Measurements from ENCODE around the gene MLXIPL. TPM values are rescaled to one million over a fixed set of nuclear protein-coding genes. Genes with fewer than 3 reads are reported as not detected.
A peak's percentile ranks its signal among the peaks of the same experiment; 100 is the strongest.
"Not testable (repeated sequence)": the region's sequence is repeated elsewhere in the genome, so short reads cannot be mapped to it uniquely, and the experiment has no call there.

The MLXIPL gene
- total RNA-seq, 2 experiments from 2014 or later, result not detected

GRCh38 chr7:73631558-73631957 is 7.2 kb upstream of the MLXIPL start:
- Mint-ChIP-seq H3K27me3 (peaks cover 55% of the 10 kb centered on the region), H3K4me1 (no peaks in the 10 kb centered on the region), H3K36me3 (no peaks in the 10 kb centered on the region), H3K27ac (no peak overlapping the region), H3K4me3 (no peak overlapping the region), H3K9me3 (no peaks in the 10 kb centered on the region)
- ATAC-seq (ENCODE audit: low read depth) (no peak), DNase-seq (no peak)
- POLR2A ChIA-PET, result interaction anchor here (1.1 kb wide), 1 partner anchor 37 kb away, joined by 3 read pairs; no protein-coding TSS in a partner anchor

- Mint-ChIP-seq H3K27ac (no peak overlapping the region), H3K27me3 (peaks cover 66% of the 10 kb centered on the region), H3K4me1 (no peaks in the 10 kb centered on the region), H3K4me3 (no peak overlapping the region), H3K9me3 (no peaks in the 10 kb centered on the region), H3K36me3 (no peaks in the 10 kb centered on the region)
- ATAC-seq (ENCODE audit: low read depth) (no peak), DNase-seq (no peak)
- POLR2A ChIA-PET, result no interaction called here
Observed at GRCh38 chr7:73628504-73628903, 4.2 kb upstream of the MLXIPL start.

- Mint-ChIP-seq H3K4me1 (peaks cover 1% of the 10 kb centered on the region), H3K36me3 (no peaks in the 10 kb centered on the region), H3K27me3 (peaks cover 73% of the 10 kb centered on the region), H3K4me3 (no peak overlapping the region), H3K27ac (no peak overlapping the region), H3K9me3 (no peaks in the 10 kb centered on the region)
- no peak for DNase-seq
- ATAC-seq (ENCODE audit: low read depth), result no peak
- POLR2A ChIA-PET, result no interaction called here
Observed at GRCh38 chr7:73626814-73627213, 2.5 kb upstream of the MLXIPL start.

GRCh38 chr7:73625276-73625675 is 954 bp upstream of the MLXIPL start:
- no peak overlapping the region for H3K4me3 Mint-ChIP-seq
- no peaks in the 10 kb centered on the region for H3K36me3 Mint-ChIP-seq
- no peaks in the 10 kb centered on the region for H3K9me3 Mint-ChIP-seq
- ATAC-seq (ENCODE audit: low read depth) (no peak), DNase-seq (no peak)
- H3K27me3 Mint-ChIP-seq, result peaks cover 72% of the 10 kb centered on the region
- H3K4me1 Mint-ChIP-seq, result peaks cover 1% of the 10 kb centered on the region
- POLR2A ChIA-PET, result no interaction called here
- H3K27ac Mint-ChIP-seq, result no peak overlapping the region

GRCh38 chr7:73624669-73625001 is 313 bp upstream of the MLXIPL start:
- no peak for DNase-seq
- Mint-ChIP-seq H3K27me3 (peaks cover 76% of the 10 kb centered on the region), H3K9me3 (no peaks in the 10 kb centered on the region), H3K36me3 (no peaks in the 10 kb centered on the region), H3K4me3 (no peak overlapping the region), H3K27ac (no peak overlapping the region), H3K4me1 (peaks cover 1% of the 10 kb centered on the region)
- POLR2A ChIA-PET, result no interaction called here
- ATAC-seq (ENCODE audit: low read depth), result no peak

- Mint-ChIP-seq H3K4me1 (peaks cover 1% of the 10 kb centered on the region), H3K27ac (no peak overlapping the region), H3K4me3 (peak overlapping the region; percentile 28), H3K36me3 (no peaks in the 10 kb centered on the region), H3K9me3 (no peaks in the 10 kb centered on the region), H3K27me3 (peaks cover 66% of the 10 kb centered on the region)
- ATAC-seq (ENCODE audit: low read depth) (no peak), DNase-seq (no peak)
- POLR2A ChIA-PET, result no interaction called here
Observed at GRCh38 chr7:73622909-73623797, 1.2 kb downstream of the MLXIPL start.

GRCh38 chr7:73622527-73622908 is 1.8 kb downstream of the MLXIPL start:
- Mint-ChIP-seq H3K36me3 (no peaks in the 10 kb centered on the region), H3K27me3 (peaks cover 64% of the 10 kb centered on the region), H3K9me3 (no peaks in the 10 kb centered on the region), H3K27ac (no peak overlapping the region), H3K4me3 (no peak overlapping the region), H3K4me1 (peaks cover 1% of the 10 kb centered on the region)
- DNase-seq (no peak), ATAC-seq (ENCODE audit: low read depth) (no peak)
- POLR2A ChIA-PET, result no interaction called here

- DNase-seq, result no peak
- no peak overlapping the region for H3K4me3 Mint-ChIP-seq
- no peak overlapping the region for H3K27ac Mint-ChIP-seq
- H3K27me3 Mint-ChIP-seq, result peaks cover 55% of the 10 kb centered on the region
- peaks cover 1% of the 10 kb centered on the region for H3K4me1 Mint-ChIP-seq
- H3K36me3 Mint-ChIP-seq, result no peaks in the 10 kb centered on the region
- POLR2A ChIA-PET, result no interaction called here
- no peak for ATAC-seq (ENCODE audit: low read depth)
- no peaks in the 10 kb centered on the region for H3K9me3 Mint-ChIP-seq
Observed at GRCh38 chr7:73621168-73622063, 2.9 kb downstream of the MLXIPL start.

- DNase-seq, H3K4me3 Mint-ChIP-seq, POLR2A ChIA-PET: not testable (repeated sequence)
Observed at GRCh38 chr7:73619394-73619793, 4.9 kb downstream of the MLXIPL start.

GRCh38 chr7:73618538-73618937 is 5.8 kb downstream of the MLXIPL start:
- Mint-ChIP-seq H3K27me3 (peaks cover 45% of the 10 kb centered on the region), H3K4me3 (no peak overlapping the region), H3K4me1 (peaks cover 1% of the 10 kb centered on the region), H3K36me3 (no peaks in the 10 kb centered on the region), H3K27ac (no peak overlapping the region), H3K9me3 (no peaks in the 10 kb centered on the region)
- DNase-seq (no peak), ATAC-seq (ENCODE audit: low read depth) (no peak)
- POLR2A ChIA-PET, result no interaction called here

More at GRCh38 chr7:73619394-73619793, 4.9 kb downstream of the MLXIPL start:
- H3K27ac Mint-ChIP-seq; H3K36me3 Mint-ChIP-seq; H3K4me1 Mint-ChIP-seq; H3K9me3 Mint-ChIP-seq; ATAC-seq (ENCODE audit: low read depth): not testable (repeated sequence)
- peaks cover 41% of the 10 kb centered on the region for H3K27me3 Mint-ChIP-seq

- H3K4me3 Mint-ChIP-seq; H3K4me1 Mint-ChIP-seq; POLR2A ChIA-PET; H3K36me3 Mint-ChIP-seq; H3K27ac Mint-ChIP-seq; DNase-seq; H3K9me3 Mint-ChIP-seq; ATAC-seq (ENCODE audit: low read depth): not testable (repeated sequence)
- peaks cover 46% of the 10 kb centered on the region for H3K27me3 Mint-ChIP-seq
Observed at GRCh38 chr7:73617520-73617919, 6.8 kb downstream of the MLXIPL start.

- Mint-ChIP-seq H3K4me3 (no peak overlapping the region), H3K27ac (no peak overlapping the region), H3K36me3 (no peaks in the 10 kb centered on the region), H3K27me3 (peaks cover 42% of the 10 kb centered on the region), H3K4me1 (no peaks in the 10 kb centered on the region), H3K9me3 (no peaks in the 10 kb centered on the region)
- DNase-seq, result no peak
- POLR2A ChIA-PET, result interaction anchor here (0.5 to 0.6 kb wide), 2 partner anchors 20 to 96 kb away, joined by 3 to 4 read pairs; no protein-coding TSS in a partner anchor
- ATAC-seq (ENCODE audit: low read depth), result no peak
Observed at GRCh38 chr7:73615886-73616285, 8.4 kb downstream of the MLXIPL start.

GRCh38 chr7:73614937-73615336 is 9.4 kb downstream of the MLXIPL start:
- DNase-seq; H3K27ac Mint-ChIP-seq; ATAC-seq (ENCODE audit: low read depth); H3K36me3 Mint-ChIP-seq; H3K4me1 Mint-ChIP-seq; H3K4me3 Mint-ChIP-seq; POLR2A ChIA-PET; H3K9me3 Mint-ChIP-seq: not testable (repeated sequence)
- peaks cover 43% of the 10 kb centered on the region for H3K27me3 Mint-ChIP-seq

All from activated naive CD8-positive, alpha-beta T cell treated with anti-CD3 and anti-CD28 coated beads, Interleukin-2, amount 10 ng/mL, durations not matched to agents 7 days and 5 days (primary cell).